GM18505 (cell line): Measurements from ENCODE around the gene CAB39.

Experiments
- ATAC-seq: cut with Tn5 transposase; IDR thresholded peaks from one replicate; pipeline ENCODE4 v1.9.1; 2021; ENCODE audit not compliant: unreplicated experiment
- POLR2A ChIP-seq: IDR thresholded peaks from 4 replicates; pipeline ENCODE4 v1.6.1; 2011; ENCODE audit warnings: borderline replicate concordance; ENCODE audit not compliant: insufficient read depth, insufficient read length; ENCODE audit errors: extremely low read depth

Gene CAB39

DNA sequence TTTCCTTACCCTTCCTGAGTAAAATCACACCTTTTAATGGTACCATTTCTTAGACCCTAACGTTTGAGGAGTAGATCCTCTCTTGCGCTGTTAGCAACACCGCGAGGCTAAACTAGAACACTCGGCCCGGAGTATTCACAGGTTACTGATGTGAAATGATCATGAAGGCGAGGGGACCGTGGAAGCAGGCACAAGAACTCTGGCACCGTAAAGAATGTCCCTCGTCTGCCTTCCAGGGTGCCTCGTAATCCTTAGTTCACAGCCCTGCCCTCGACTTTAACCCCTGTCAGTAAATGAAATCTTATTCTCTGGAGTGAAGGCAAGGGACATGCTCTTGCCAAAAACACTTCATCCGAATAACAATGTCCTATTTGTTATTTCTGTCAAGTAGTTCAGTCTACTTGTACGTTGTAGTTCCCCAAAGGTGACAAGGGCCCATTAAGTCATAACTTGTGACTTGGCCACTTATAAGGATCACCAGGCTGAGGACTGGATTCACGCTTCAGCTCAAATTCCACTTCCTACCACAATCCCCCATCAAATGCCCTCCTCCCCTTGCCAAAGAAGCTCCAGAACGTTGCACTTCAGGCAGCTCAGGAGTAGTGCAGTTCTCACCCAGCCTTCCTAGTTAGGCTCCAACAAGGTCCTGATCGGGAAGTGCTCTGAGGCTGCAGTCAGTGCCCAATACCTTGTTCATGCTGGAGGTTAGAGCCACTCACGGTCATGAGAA is 108.8 kb downstream of the CAB39 start:
- no peak for ATAC-seq
- no peak for TF ChIP-seq POLR2A

DNA sequence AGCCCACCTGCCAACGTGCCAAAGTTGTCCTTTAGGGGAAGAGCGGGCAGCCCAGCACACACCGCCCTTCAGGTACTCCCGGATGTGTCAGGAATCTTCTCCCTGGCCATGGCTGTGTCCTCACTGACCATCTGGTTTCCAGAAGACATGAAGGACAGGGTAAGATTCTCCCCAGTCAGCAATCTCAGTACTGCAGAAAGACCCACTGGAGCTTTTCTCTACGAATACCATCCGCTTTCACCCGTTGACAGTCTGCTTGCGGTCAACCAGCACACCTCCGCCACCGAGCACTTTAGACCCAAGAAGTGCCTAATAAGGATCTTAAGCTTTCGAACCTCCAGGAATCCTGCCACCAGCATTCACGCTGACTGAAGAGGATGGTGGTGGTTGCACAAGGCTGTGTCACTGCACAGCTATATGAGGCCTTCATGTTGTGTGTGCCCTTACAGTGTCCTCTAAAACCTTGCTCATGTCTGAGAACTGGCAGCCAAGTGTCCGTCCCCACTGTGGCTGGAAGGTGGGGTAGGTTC is 109.4 kb downstream of the CAB39 start:
- no peak for ATAC-seq
- TF ChIP-seq POLR2A, result no peak

DNA sequence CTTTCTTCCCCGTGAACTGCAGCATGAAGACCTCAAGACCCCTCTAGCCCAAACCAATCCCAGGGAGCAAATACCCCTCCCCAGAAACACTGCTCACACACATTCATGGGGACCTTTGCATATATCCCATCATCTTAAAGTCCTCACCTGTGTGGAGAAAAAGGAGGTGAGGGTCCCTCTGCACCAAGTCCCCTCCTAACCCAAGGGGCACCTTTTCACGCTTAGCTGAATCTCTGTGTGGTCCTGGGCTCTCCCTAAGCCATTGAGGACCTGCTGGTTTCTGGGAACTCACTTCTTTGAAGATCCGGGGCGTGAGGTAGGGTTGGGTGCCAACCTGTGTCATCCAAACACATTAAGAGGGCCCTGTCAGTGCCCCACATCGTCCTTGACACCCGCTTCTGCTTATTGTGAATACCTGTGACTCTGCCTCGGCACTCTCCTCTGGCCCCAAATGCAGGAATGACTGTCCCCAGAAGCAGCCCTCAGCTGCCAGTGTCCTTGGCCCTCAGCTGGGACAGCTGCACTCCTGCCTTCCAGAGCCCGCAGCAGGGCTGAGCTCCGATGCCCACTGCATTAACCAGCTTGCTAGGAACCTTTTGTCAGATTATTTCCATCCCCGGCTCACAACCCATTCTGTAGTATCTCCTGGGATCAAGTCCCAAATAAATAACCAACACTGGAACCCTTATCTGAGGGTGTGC is 110.8 kb downstream of the CAB39 start:
- no peak for TF ChIP-seq POLR2A
- ATAC-seq, result no peak

DNA sequence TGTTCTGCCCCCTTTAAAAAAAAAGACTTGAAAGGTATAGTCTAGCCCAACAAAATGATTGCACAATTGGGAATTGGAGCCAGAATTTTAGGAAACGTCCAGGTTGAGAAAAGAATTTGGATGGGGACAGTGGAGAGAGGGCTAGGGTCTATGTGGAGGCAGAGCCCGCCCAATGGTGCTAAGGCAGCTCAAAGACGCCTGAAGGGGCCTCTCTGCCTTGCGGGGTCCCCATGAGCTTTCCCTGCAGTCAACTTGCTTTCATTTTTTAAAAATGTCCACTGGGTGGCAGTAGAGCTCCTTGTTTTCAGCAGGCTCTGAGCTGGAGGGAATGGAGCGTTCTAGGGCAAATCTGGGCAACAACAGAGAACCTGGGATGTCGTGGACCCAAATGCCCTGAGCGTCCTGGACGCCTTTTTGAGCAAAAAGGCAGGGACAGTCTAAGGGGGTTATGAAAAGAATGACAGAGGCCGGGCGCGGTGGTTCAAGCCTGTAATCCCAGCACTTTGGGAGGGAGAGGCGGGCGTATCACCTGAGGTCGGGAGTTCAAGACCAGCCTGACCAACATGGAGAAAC is 111.8 kb downstream of the CAB39 start:
- no peak for TF ChIP-seq POLR2A
- peak; percentile 58 for ATAC-seq

DNA sequence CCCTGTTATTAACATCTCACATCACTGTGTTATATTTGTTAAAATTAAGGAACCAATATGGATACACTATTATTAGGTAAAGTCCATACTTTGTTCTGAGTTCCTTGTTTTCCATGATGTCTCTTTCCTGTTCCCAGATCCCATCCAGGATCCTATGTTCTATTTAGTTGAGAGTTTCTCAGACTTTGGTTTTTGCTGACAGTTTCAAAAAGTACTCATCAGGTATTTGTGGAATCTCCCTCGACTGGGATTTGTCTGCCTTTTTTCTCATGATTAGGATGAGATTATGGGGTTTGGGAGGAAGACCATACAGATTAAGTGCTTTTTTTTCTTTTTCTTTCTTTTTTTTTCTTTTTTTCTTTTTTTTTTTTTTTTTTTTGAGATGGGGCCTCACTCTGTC is 112.7 kb downstream of the CAB39 start:
- no peak for ATAC-seq
- no peak for TF ChIP-seq POLR2A

DNA sequence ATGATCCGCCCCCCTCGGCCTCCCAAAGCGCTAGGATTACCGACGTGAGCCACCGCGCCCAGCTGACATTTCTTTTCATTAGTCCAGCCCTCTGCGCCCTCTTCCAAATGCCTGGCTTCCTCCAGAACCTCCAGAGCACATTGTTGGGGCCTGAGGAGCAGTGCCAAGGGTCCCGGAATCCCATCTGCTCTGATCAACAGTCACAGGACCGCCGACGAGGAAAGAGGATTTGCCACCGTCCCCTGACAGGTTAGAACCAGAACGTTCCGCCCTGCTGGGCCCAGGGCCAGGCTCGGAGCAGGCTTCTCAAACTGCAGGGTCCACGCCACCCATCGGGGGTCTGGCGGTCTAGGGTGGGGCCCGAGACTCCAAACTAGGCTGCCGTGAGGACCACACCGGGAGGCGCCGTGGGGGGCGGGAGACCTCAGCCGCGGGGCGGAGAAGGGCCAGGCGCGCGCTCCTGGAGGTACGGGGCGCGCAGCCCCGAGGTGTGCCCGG is 115.2 kb downstream of the CAB39 start:
- no peak for TF ChIP-seq POLR2A
- no peak for ATAC-seq

DNA sequence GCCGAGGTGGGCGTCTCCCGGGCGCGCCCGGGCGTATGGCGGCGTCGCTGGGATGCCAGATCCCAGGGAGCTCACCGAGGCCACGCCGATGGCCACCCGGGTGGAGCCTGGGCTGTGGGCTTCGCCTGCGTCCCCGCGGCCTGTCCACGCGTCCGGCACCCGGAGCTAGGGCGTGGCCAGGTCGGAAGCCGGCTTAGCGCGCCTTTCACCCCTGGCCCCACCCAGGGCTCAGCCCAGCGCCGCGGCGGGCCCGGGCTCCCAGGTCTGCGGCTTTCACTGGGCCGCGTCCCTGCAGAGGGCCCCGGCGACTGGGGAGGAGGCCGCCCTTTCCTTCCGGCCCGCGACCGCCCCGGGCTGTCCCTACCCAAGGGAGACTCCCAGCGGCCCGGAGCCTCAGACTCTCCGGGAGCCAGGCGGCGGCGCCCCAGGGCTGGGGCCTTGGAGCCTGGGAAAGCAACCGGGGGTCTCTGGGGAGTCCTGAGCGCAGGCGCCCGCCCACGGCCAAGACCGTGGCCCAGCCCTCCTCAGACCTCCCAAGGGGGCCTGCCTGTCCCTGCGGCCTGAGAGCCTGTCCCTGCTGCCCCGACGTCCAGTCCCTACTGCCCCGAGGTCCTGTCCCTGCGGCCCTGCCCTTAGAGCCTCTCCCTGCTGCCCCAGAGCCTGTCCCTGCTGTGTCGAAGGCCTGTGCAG is 115.8 kb downstream of the CAB39 start:
- no peak for ATAC-seq
- no peak for TF ChIP-seq POLR2A

DNA sequence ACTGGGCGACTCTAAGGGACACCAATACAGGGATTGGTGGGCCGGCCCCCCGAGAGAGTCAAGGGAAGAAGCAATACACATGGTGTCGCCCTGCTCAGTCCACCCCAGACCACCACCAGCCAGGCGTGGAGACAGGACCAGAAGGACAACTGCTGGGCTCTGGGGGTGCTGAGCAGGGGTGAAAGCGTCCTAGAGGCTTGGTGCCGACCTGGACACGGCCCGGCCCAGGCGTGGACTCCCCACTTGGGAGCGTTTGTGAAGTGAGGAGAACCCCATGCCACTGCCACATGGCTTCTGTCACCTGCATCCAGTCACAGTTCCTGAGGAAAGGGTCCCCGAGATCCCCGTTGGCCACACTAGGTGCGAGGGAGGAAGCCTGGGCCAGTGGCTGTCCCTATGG is 116.7 kb downstream of the CAB39 start:
- TF ChIP-seq POLR2A, result no peak
- no peak for ATAC-seq

DNA sequence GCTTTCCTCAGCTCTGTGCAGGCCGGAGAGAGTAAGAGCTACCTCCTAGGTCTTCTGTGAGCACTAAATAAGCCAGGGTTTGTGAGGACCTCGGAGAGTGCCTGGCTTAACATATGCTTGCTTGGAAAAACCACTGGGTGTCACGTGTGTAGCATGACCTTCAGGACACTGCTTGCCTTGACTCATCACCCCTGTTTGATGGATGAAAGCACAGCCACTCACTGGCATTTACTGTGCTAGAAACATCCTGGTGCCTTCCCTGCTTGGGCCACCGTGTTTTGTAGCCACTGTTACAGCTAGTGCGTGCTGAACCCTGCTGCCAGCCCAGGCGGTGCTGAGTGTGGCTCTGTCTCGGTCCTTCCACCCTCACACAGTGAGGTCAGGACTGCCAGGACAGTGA is 117.3 kb downstream of the CAB39 start:
- no peak for TF ChIP-seq POLR2A
- no peak for ATAC-seq

DNA sequence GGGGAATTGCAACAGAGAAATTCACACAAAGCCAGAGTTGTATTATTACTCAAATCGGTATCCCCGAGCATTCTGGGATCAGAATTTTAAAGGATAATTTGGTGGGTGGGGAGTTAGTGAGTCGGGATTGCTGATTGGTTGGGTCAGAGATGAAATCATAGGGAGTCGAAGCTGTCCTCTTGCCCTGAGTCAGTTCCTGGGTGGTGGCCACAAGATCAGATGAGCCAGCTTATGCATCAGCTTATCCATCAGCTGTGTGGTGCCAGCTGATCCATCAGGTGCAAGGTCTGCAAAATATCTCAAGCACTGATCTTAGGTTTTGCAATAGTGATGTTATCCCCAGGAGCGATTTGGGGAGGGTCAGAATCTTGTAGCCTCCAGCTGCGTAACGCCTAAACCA is 117.8 kb downstream of the CAB39 start:
- TF ChIP-seq POLR2A, result no peak
- ATAC-seq, result no peak

DNA sequence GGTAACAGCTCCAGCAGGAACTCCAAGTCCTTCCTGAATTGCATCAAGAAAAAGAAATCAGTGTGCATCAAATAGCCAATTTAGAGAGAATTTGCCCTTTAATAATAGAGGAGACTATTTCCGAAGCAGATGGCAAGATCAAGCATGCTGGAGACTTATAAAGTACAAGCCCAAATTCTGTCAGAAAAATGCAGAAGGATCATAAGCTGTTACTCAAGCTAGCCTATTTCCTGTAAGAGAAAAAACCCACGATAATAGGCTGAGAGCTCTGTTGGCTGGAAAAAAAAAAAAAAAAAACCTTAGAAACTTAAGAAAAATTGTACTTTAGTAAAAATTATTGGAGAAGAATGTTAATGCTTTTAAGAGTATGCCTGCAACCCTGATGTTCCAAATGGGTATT is 127.7 kb downstream of the CAB39 start:
- TF ChIP-seq POLR2A, result no peak
- no peak for ATAC-seq

DNA sequence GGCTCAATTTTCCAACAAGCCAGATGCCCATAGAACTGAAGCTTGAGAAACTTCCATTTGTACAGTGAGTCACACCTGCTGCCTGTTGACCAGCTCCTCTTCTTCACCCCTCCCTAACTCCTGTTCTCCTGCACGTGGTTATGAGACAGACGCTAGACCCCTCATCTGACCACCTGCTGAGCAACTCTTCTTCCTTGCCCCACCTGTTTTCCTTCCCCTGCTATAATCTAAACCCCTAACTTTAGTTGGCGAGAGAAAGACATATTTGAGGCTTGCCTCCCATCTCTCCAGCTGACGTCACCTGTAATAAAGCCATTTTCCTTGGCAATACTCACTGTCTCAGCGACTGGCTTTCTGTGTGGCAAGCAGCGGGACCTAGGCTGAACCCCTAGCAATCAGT is 129.8 kb downstream of the CAB39 start:
- ATAC-seq, result no peak

DNA sequence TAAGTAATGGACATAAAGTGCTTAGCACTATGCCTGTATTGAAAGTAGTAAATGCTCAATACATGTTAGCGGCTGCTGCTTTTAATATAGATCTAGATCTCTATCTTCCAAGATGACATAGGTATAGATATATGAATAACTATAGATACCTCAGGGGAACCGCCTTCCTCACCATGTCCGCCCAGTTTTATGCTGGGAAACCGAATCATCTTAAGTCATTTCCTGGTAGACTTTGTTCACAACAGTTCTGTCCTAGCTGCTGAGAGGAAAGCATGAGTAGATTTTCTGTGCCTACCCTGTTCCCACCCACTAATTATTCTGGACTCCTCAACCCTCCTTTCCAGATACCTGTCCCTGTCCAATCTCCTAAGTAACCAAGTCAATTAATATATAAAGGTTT is 130.5 kb downstream of the CAB39 start:
- TF ChIP-seq POLR2A, result no peak
- ATAC-seq, result no peak

More for the DNA sequence above, 129.8 kb downstream of the CAB39 start:
- no peak for TF ChIP-seq POLR2A
